HT1080 (cell line): Measurements from ENCODE around the gene FASLG. TPM values are rescaled to one million over a fixed set of nuclear protein-coding genes. Genes with fewer than 3 reads are reported as not detected.

Source experiments
- DNase-seq: peaks from one replicate; pipeline ENCODE4 v3.0.0-alpha.2; 2015; ENCODE audit warnings: low read depth
- total RNA-seq: library from RNA; depleted of rRNA; stranded (reverse); fragments of >200 nt; shearing (Covaris generic); gene quantifications from 2 replicates; pipeline ENCODE4 v1.2.3, GENCODE V29; 2014

FASLG gene
- total RNA-seq, 1 experiment from 2014 or later: not detected

DNA sequence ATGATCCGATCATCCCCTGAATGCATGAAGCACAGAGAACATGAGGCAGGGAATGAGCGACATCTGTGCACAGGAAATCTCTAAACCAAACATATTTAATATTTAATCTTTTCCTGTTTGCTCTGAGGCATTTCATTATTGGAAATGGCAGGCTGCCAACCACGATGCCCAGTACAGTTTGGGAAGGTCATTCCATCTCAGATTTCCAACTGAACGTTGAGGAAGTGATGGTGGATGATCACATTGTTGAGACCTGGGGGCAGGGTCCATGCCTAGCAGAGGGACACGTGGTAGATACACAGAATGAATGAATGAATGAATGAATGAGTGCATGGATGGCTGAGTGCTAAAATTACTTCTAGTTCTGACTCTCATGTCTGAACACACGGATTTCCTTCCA is 15.9 kb upstream of the FASLG start:
- DNase-seq: peak; percentile 43

DNA sequence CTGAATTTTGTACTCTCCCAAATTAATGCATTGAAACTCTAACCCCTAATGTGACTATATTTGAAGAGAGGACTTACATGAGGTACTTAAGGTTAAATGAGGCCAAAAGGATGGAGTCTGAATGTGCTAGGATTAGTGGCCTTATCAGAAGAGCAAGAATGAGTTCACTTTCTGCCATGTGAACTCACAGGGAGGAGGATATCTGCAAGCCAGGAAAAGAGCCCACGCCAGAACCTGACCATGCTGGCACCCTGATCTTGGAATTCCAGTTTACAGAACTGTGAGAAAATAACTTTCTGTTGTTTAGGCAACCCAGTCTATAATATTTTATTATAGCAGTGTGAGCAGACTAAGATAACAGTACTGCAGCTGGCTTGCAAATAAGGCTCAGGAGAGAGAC is 12.2 kb upstream of the FASLG start:
- DNase-seq: no peak

DNA sequence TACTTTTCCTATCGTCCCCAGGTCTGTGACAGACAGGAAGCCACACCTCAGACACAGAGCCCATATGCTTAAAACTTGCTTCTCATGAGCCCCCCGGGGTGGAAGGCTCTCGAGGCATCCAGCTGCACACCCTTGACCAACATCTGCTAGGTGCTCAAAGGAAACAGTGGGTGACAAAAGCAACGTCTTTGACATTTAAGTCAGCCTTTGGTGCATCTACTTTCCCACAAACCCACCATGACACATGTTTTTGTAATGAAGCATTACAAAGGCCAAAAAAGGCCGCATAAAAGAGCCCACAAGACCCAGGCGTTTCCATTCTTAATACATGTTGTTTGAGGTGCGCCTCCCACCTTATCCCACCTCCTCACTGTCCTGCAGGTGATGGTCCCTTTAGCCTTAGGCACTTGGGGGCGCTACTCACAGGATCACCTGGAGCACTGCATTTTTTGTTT is 11.8 kb upstream of the FASLG start:
- peak; percentile 26 for DNase-seq

DNA sequence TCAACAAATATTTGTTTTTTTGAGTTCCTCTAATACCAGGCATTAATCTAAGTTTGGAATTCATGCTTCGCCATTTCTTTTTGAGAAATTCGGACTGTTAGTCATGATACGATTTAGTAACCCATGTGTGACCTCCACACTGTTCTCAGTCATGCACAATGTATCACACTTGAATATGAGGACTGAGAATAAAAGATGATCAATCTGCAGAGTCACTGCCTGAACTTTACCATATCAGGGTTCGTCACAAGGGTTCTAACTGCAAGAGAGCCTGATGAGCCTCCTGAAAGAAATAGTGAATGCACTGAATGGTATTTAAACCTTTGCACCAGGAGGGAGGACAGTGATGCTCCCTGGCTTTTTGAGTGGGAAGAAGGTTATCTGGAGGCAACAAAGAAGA is 10.9 kb upstream of the FASLG start:
- no peak for DNase-seq

DNA sequence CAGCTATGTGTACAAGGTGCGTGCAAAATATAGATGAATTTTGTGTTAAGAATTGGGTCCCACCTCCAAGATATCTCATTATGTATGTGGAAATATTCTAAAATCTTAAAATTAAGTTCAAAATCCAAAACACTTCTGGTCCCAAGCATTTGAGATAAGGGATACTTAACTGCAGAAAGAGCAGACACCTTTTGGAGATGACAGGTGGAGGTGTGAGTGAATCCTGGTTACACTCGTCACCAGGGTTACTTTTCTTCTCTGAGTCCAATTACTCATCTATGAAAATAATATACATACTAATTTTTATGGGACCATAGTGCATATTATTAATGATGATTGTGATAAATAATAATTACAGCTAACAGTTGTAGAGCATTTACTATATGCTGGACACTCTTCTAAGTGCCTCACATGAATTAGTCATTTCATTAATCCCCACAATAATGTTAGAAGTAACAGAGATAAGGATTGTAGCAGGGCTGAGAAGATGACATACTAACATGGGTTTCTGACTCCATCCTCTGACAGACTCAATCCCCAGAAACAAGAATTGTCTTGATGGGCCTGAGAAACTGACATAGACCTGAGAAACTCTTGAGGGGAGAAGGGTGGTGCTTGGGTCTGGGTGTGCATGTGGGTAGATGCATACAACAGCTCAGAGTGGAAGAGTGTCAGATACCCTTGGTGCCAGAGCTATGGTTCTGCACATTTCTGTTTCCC is 8.3 kb upstream of the FASLG start:
- no peak for DNase-seq

DNA sequence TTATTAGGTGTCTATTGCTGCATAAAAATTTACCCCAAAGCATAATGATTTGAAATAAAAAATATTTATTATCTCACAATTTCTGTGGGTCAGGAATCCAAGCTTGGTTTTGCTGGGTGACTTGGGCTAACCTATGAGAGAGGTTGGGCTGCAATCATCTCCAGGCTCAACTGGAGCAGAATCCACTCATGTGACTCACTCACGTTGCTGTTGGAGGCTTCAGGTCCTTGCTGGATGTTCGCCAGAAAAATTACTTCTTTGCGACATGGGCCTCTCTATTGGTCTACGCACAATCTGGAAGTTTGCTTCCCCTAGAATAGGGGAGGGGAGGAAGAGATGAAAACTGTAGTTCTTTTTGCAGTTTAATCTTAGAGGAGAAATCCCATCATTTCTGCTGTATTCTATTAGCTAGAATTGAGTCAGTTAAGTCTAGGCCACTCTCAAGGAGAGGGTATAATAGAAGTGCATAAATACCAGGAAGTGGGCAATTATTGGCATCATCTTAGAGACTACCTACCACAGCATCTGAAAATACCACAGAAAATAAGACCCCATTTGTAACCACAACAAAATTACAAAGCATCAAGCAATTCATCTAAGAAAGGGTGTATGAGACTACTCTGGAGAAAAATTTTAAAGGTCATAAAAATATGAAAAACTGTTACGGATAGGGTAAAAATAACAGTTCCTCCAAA is 5.7 kb upstream of the FASLG start:
- peak; percentile 58 for DNase-seq

DNA sequence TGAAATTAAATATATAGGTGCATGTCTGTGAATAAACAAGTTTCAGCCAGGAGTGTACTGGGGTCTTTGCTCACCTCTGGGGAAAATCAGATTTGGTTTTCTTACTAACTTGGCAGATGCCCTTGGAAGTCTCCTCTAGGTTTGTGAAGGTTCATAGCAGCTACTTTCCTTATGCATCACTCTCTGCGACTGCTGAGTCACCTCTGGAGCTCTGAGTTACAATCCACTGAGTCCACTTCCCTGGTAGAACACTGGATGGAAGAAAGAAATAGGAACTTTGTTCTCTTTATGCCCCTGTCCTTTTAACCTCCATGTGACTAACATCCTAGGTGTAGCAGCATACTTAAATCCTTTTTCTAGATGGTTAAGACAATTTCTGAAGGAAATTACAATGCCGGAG is 4.4 kb upstream of the FASLG start:
- peak; percentile 96 for DNase-seq

DNA sequence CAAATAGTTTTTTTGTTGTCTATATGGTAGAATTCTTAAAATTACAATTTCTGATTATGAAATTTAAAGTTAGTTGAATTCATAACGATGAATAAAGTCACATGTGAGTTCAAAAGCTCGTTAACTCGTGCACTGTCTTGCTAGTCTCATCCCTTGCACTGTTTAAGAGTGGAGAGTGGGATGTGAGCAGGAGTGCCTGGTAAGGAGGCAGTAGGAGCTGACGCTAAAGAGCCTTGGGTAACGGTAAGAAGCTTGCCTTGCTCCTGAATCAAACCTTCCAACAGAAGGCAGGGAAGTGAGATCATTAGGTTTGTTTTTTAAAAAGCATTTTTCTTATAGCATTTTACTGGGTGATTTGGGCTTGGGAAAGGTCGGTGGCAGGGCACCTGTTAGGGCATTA is 2.3 kb upstream of the FASLG start:
- no peak for DNase-seq

DNA sequence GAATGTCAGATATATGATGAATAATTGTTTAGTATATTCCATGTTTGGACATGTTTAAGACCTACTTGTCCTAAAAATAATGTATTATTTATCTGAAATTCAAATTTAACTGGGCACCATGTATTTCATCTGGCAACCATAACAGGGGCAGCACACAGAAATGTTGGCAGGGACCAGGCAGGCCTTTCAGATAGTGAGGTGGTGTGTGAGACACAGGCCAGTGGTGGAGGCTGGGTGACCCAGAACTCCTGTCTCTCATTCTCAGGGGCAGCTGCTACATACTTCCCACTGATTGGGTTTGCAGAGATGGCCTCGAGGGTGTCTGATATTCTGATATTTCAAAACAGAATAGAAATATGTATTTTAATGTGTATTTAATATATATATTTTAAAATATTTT is 1.3 kb upstream of the FASLG start:
- no peak for DNase-seq

DNA sequence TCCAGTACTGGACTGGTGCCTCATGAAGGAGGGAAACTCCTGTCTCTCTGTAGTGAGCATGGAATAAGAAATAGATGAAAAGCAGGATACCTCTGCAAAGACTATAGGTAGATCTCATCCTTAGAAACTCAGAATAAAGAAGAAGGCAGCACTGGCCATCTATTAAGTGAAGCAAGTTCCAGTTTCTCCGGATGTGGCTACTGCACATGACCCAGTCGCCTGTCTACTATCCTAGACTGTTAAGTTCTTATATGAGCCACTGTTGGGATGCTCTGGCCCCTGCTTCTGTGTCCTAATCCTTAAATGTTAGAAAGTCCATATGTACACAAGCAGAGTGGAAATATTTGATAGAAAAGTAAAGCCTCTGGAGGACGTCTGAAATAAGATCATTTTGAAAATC is 2.2 kb downstream of the FASLG start:
- no peak for DNase-seq

DNA sequence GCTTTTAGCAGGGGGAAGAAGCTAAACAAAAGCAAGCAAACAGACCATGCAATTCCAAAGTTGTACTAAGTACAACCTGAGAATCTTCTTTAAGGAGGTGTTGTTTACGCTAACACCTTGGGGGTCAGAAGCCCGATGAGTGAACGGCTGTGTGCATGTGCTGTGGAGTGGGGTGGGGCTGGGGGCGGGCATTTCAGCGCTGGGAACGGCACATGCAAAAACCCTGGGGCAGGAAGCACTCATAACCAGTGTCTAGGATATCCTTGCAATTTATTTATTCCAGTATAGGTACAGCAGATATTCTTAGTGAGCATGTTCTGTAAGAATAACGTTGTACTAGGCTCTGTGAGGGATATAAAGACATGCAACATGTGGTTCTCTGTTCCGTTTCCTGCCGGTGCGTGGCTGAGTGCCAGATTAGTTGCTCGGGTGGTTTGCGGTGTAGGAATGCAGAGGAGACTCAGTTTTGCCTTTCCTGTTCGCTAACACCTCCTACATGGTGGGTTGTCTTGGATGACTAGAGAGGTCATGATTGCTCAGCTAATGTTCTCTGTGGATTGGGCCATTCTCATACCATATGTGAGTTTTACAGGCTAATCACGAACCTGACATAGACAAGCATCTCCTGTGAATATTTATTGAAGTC is 3.7 kb downstream of the FASLG start:
- DNase-seq: peak; percentile 94

DNA sequence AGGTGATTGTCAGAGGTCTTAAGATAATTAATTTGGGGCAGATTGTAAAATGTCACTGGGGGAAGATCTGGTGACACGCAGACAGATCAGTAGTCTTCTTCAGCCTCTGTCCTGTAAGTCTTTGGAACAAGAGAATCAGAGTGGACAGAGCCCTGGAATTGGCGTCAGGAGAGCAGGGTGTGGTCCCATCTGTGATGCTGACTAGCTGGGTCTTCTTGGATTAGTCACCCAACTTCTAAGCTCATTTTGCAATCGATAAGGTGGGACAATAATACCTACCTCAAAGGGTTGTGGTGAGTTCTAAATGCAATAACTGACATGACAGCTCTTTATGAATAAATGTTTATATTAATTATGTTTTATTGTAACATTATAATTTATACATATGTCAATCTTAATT is 4.8 kb downstream of the FASLG start:
- peak; percentile 51 for DNase-seq

DNA sequence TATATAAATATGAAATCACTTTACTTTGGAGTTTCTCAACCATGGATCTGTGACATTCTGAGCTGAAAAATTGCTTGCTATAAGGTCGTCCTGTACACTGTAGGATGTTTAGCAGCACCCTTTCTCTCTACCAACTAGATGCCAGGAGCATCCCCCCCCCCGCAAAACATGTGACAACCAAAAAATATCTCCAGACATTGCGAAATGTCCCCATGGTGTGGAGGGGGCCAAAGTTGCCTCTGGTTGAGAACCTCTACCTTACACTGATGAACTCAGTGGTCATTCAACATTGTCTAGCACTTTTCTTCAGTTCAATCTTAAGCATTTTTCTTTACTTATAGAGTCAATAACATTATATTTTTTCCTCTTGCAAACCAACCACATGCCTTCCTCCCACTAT is 9.2 kb downstream of the FASLG start:
- no peak for DNase-seq

DNA sequence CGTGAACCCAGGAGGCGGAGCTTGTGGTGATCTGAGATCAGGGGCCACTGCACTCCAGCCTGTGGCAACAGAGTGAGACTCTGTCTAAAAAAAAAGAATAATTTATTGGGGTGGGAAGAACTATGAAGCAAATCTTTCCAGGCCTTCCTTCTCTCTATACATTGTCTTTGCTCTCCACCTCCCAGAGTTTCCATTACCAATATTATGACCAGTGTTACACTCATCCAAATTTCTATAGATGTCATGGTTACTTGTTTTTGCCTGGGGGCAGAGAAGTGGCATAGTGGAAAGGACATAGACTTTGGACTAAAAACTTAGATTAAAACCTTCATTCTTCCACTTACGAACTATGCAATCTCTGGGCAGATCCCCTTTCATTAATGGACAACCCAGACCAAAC is 10.1 kb downstream of the FASLG start:
- DNase-seq: no peak

DNA sequence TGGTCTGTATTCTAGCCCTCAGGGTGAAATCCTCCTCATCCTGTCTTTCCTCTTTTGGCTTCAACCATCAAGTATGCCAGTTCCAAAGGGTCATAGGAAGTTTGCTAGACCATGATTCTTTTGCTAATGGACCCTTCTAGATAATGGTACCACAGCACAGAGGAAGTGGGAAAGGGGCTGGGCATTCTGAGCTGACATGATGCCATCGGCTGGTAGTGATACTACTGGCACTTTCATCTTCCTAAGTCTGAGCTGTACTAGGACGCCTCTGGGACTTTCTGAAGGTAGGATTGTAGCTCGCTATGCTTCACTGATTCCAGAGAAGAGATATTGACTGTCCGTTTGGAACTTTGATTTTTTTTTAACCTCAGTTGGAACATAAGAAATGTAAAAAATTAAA is 11.4 kb downstream of the FASLG start:
- no peak for DNase-seq

DNA sequence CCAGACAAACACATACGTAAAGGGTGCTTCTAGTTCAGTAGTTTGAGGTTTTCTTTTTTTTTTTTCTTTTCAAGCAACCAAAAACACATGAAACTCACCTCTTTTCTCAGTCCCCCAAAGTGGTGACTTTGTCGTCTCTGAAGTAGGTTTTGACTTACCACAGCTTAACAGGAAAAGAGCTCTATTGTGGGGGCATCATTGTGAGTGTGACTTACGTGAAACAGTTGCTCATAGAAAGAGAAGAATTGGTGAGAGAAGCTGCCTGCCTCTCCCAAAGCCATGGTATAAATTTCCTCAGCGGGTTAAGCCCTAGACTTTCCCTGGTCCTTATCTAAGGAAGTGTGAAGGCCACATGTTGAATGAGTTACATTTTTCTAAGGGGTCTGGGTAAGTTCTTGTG is 11.9 kb downstream of the FASLG start:
- no peak for DNase-seq

DNA sequence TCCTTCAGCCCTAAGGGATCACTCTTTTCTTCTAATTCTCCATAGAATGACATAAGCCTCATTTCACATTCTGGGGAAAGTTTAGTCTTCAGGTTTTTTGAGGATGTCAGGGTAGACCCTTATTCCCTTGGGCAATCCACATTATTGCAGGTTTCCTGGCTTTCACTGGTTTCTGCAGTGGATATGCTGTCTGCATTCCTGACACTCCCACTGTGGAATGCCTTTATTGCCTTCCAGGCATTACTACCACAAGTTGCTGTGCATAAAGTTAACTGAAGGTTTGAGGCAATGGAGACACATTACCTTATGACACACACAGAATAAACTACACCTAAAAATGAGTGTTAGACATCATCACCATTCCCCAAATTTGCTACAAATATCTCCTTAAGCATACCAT is 12.7 kb downstream of the FASLG start:
- DNase-seq: no peak

DNA sequence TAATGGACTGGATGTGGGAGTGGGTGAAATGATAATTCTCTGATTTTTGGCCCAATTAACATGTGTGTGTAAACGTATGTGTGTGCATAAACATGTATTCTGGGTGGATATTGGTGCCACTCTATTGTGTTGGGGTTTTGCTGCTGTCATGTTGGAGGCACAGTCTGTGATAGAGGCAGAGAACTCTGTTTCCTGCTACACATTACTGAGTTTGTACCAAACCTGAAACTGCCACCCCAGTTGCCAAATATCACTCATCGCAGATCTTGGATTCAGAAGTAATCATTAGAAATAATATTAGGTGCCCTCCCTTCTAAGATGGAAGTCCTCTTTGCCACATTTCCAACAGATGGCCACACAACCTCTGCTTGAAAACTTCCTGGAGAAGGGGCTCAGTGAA is 13.8 kb downstream of the FASLG start:
- no peak for DNase-seq

DNA sequence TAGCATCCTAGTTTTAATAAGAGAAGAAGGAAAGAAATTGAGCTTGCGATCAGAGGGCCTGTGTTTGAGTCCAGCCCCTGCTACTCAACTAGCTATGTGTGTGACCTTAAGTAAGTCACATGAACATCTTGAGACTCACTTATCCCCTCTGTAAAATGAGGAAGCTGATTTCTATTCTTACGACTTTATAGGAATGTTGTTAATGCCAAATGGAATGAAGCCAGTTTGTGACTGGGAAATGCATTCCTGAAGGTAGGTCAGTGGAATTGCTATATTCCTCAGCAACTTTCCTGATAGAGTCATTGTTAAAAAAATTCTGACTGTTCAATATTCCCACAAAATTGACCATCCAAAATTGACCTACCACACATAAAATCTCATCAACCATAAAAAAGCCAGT is 14.9 kb downstream of the FASLG start:
- DNase-seq: no peak

DNA sequence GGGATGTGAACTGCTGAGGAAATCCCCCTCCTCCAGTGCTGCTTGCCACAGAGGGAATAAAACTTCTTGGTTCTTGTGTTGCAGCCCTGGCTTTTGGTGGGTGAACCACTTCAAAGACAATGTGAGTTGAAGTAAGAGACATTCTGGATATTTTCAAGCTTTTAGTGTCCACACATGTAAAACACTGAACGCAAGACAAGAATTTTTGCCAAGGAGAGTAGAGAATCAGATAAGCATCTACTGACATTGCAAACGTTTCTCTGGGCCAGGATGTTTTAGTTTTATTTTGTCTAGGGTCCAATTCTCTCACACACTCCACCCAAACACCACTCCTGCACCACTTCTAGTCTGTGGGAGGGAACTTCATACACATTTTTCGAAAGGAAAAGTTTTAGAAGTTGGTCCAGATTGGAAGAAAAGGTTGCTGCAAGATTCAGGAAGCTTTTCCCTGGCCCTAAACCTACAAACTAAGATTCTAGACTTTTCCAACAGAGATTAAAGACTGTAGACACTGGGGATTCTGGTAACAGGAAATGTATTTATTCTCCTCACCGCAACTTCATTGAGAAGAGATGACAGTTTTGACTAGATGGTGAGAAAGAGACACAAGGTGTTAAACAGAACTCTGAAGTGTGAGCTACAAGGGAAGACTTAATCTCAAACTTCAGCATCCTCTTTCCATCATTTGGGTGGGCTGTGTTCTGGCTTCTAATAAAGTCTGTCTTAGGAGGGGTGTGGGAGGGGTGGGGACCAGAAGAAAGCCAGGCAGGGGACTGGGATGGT is 16.1 kb downstream of the FASLG start:
- DNase-seq: no peak

DNA sequence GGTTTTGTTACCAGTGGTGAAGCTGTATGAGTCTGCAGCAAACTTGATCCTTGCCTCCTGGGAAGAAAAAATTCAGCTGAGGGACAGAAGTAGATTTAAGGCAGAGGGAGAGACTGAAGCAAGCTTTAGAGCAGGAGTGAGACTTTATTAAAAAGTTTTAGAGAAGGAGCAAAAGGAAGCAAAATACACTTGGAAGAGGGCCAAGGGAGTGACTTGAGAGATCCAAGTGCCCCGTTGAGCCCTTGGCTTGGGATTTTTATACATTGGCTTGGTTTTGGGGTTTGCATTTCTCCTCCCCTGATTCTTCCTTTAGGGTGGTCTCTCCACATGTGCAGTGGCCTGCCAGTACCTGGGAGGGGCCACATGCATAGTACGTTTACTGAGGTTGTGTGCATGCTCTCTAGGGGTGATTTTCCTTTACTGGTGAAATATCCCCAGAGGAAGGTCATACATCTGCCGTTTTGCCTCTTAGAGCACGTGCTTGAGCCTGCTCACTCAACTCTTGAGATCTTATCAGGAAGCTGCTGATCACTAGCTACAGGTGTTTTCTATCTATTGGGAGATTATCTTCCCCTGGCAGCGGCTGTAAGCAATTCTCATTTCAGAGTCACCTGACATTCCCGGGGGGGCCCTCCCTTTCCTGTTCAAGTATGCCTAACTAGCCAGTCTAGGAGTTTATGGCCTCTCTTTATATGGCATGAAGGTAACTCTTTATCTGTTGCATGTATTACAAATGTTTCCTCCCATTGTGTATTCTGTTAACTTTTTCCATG is 20.3 kb downstream of the FASLG start:
- no peak for DNase-seq
